ENCODE results near the gene CACNA1C. TPM values are rescaled to one million over a fixed set of nuclear protein-coding genes. Genes with fewer than 3 reads are reported as not detected.

The CACNA1C gene
- total RNA-seq, 2 donors from 2014 or later = 99.2 to 127 TPM

- DNase-seq (no peak), ATAC-seq (no peak)
- intact Hi-C loops (cut with DNase I) = no loop called here
Measured at GRCh38 chr12:2606186-2606910, 553.6 kb downstream of the CACNA1C start.

- DNase-seq (no peak), ATAC-seq (no peak)
- intact Hi-C loops (cut with DNase I) = no loop called here
Measured at GRCh38 chr12:2607881-2608607, 555.3 kb downstream of the CACNA1C start.

GRCh38 chr12:2608608-2608945, 555.8 kb downstream of the CACNA1C start:
- no peak for DNase-seq
- intact Hi-C loops (cut with DNase I) = no loop called here
- ATAC-seq = no peak

GRCh38 chr12:2609020-2609419, 556.2 kb downstream of the CACNA1C start:
- DNase-seq = no peak
- intact Hi-C loops (cut with DNase I) = no loop called here
- no peak for ATAC-seq

DNA sequence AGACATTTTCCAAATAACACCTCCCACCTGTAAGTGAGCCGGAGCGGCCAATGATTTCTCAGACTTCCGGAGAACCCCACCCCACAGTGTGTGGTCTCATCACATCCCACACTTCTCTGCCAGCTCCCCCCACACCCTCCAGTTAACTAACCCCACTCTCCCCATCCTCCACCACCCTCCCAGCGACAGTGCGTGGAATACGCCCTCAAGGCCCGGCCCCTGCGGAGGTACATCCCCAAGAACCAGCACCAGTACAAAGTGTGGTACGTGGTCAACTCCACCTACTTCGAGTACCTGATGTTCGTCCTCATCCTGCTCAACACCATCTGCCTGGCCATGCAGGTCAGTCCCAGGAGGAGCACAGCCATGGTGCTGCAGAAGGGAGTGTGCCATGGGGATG, 557.6 kb downstream of the CACNA1C start:
- no peak for DNase-seq
- no peak for ATAC-seq
- intact Hi-C loops (cut with DNase I) = no loop called here

DNA sequence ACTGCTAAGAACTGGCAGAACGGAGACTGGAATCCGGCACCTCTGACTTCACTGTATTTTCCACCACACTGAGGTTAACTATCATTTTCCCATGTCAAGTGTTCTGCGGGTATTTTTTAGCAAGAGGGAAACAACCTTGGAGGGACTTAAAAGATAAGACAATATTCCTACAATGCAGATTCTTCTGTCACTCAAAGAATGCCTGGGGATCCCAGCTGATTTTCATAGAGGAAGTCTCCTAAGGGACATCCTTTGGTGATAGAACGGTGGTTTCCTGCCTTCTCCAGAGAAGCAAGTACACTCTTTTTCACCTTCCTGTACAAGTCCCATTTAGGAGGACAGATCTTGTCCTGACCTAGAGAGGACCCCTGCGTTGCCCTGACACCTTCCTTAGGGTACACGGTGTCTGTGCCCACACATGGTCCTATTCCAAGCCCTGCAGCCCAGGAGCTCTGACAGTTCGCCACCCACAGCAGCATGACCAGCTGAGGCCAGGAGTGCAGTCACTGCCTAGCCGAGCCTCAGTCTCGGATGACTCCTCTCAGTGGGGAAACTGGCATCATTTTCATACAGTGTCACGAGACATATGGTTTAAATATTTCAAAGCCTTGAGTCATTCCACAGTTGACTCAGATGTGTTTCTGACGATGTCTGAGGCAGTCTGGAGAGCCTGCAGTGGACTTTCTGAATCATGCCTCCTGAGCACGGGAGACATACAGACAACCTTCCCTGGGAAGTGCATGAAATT, 560.7 kb downstream of the CACNA1C start:
- intact Hi-C loops (cut with DNase I) = no loop called here
- ATAC-seq = peak in 1 of 2 donors; percentile 83
- DNase-seq = peak; percentile 43

DNA sequence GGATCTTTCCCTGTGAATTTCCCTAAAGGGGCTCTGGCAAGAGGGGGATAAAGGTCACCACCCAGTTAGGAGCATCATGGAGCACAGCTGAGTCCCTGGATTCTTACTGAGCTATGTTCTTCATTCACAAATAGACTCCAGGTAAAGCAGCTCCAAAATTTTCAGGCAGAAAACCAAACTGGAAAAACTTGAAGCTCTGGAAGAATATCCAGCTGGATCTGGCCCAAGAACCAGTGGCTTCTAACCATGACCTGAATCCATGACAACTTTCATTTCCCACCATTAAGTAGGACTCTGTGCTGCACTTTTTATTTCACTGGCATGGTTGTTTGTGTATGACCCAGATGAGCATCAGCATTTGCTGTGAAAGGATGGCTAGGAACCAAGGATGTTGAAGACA, 561.6 kb downstream of the CACNA1C start:
- DNase-seq (no peak), ATAC-seq (no peak)
- intact Hi-C loops (cut with DNase I) = no loop called here

- intact Hi-C loops (cut with DNase I) = no loop called here
- peak; percentile 38 for DNase-seq
- peak; percentile 45 to 50 for ATAC-seq
Measured at GRCh38 chr12:2615665-2616402, 563.0 kb downstream of the CACNA1C start.

DNA sequence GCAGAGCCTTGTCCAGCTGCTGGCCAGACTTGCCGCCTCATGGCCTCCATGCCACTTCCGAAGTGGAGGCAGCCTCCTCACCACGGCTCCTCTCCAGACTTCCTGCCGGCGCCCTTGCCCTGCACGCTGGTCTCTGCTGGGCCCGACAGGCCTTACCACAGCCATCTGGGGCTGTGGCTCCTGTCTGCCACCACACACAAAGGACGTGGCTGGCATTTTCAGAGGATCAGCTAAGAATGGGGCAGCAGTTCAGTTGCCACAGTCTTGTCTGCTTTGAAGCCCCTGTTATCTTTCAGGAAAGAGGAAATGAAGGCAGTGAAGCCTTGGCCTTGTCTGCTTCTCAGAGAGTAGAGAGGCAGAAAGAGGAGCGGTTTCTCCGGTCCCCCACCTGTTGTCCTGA, 564.0 kb downstream of the CACNA1C start:
- DNase-seq (no peak), ATAC-seq (no peak)
- intact Hi-C loops (cut with DNase I) = no loop called here

DNA sequence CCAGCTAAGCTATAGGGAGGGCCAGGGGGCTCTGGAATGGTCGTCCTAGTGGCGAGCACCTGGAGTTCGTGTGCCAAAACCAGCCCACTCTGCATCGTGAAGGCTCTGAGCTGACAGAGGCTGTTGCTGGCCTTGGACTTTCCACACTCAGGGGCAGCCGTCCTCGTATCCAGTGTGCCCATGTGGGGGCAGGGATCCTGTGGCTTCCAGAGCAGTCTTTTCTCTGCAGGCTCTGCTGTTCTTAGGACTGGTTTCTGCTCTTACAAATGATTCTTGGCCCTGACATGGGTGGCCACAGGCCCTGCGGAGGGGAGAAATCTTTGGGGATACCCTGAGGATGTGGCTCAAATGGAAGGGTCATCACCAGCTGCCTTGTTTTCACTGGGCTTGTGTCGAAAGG, 564.6 kb downstream of the CACNA1C start:
- intact Hi-C loops (cut with DNase I) = no loop called here
- DNase-seq (no peak), ATAC-seq (no peak)

- intact Hi-C loops (cut with DNase I) = no loop called here
- DNase-seq = no peak
- ATAC-seq = no peak
Measured at GRCh38 chr12:2618291-2618995, 565.7 kb downstream of the CACNA1C start.

GRCh38 chr12:2619136-2619535, 566.3 kb downstream of the CACNA1C start:
- intact Hi-C loops (cut with DNase I) = no loop called here
- ATAC-seq = no peak

GRCh38 chr12:2622460-2622859, 569.7 kb downstream of the CACNA1C start:
- no peak for ATAC-seq
- intact Hi-C loops (cut with DNase I) = no loop called here

More at GRCh38 chr12:2619136-2619535, 566.3 kb downstream of the CACNA1C start:
- no peak for DNase-seq

GRCh38 chr12:2623472-2623871, 570.7 kb downstream of the CACNA1C start:
- no peak for DNase-seq
- ATAC-seq = peak; percentile 53 to 55
- intact Hi-C loops (cut with DNase I) = no loop called here

More at GRCh38 chr12:2622460-2622859, 569.7 kb downstream of the CACNA1C start:
- DNase-seq = no peak

- DNase-seq (no peak), ATAC-seq (no peak)
- intact Hi-C loops (cut with DNase I) = no loop called here
Measured at GRCh38 chr12:2624543-2625288, 571.9 kb downstream of the CACNA1C start.

GRCh38 chr12:2625289-2625612, 572.5 kb downstream of the CACNA1C start:
- no peak for ATAC-seq
- intact Hi-C loops (cut with DNase I) = no loop called here
- DNase-seq = no peak

GRCh38 chr12:2627076-2627834, 574.5 kb downstream of the CACNA1C start:
- ATAC-seq (no peak), DNase-seq (no peak)
- intact Hi-C loops (cut with DNase I) = no loop called here

GRCh38 chr12:2627835-2628191, 575.0 kb downstream of the CACNA1C start:
- DNase-seq = no peak

More at GRCh38 chr12:2627835-2628191, 575.0 kb downstream of the CACNA1C start:
- intact Hi-C loops (cut with DNase I) = no loop called here
- no peak for ATAC-seq

All from left cardiac atrium (tissue), 4 donors.